ENCODE data around the gene SPRED1.

SPRED1 gene

GRCh38 chr15:38285456-38285855 lies 32.8 kb downstream of the SPRED1 start:
- DNase-seq, result no peak

GRCh38 chr15:38294126-38294525 lies 41.5 kb downstream of the SPRED1 start:
- peak in 2 of 3 donors; percentile 33 to 41 for DNase-seq

DNA sequence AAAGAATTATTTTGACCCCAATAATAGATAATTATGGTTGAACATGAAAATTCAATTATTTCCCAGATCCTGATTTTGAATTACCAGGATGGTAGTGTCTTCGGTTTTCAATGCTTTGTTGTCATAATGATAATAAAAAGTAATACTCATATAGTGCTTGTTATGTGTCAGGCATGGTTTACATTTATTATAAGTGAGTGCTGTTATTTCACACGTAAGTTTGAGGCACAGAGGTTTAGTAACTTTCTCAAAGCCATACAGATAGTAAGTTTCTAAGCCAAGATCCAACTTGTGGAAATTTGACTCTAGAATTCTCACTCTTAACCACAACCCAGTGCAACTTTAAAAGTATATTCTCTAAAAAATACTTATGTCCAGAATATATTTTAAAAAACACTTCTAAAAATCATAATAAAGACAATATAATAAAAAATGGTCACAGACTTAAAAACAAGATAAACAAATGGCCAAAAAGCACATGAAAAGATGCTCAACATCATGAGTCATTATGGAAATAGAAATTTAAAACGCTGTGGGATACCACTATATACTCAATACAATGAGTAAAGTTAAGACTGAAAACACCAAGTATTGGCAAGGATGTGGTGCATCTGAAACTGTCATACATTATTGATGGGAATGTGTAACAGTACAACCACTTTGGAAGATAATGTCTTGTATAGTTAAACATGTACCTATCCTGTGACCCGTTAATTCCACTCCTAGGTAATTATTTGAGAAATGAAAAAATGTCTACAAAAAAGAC lies 45.2 kb downstream of the SPRED1 start:
- DNase-seq, result no peak

- peak in 2 of 3 donors; percentile 37 to 44 for DNase-seq
Observed at GRCh38 chr15:38299216-38299615, 46.6 kb downstream of the SPRED1 start.

DNA sequence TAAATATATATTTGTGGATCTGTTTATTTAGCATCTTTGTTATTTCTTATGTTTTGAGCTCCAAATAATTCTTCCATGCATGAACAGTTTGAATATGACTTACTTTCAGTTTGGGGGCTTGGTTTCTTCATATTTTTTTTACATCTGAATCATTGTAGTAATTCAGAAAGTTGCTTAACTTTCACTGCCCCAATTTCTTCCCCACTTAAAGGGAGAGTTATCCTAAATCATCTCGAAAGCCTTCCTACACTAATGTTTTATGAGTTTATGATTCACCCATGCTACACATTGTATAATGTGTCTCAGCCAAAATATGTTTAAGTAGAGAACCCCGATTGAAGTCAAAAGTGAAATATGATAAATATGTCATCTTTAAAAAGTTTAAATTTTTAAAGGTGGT lies 47.8 kb downstream of the SPRED1 start:
- peak in 2 of 3 donors; percentile 37 to 49 for DNase-seq

DNA sequence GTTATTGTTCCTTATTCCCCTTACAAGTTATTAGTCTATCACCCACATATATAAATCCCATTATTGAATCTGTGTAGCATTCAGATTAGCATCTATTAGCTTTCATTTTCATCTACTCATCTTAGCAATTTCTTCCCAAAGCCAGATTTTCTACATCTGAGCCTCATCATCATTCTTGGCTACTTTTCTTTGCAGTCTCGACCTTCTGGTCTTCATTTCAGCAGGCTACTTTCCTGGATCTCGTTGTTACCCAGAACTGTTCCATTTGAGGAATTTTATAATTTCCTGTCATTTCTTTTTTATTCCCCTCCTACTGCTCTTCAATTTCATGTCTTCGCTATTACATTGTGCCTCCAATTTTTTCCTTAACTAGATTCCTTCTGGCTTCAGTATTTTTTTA lies 51.8 kb downstream of the SPRED1 start:
- no peak for DNase-seq

DNA sequence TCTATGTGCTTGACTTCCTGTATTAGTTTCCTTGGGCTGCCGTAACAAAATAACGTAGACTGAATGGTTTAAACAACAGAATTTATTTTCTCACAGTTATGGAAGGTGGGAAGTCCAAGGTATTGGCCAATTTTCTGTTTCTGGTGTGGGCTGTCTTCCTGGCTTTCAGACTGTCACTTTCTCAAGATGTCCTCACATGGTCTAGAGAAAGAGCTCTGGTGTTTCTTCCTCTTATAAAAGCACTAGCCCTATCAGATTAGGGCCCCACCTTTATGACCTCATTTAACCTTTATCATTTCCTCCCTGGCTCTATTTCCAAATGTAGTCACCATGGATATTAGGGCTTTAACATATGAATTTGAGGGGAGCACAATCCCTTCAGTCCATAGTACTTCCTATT lies 54.6 kb downstream of the SPRED1 start:
- DNase-seq, result peak; percentile 74 to 85 (median 83)

GRCh38 chr15:38307861-38308641 lies 55.4 kb downstream of the SPRED1 start:
- DNase-seq, result peak; percentile 25 to 72 (median 70)

GRCh38 chr15:38308797-38309196 lies 56.2 kb downstream of the SPRED1 start:
- DNase-seq, result peak in 1 of 3 donors; percentile 24

GRCh38 chr15:38312190-38312589 lies 59.6 kb downstream of the SPRED1 start:
- DNase-seq, result no peak

DNA sequence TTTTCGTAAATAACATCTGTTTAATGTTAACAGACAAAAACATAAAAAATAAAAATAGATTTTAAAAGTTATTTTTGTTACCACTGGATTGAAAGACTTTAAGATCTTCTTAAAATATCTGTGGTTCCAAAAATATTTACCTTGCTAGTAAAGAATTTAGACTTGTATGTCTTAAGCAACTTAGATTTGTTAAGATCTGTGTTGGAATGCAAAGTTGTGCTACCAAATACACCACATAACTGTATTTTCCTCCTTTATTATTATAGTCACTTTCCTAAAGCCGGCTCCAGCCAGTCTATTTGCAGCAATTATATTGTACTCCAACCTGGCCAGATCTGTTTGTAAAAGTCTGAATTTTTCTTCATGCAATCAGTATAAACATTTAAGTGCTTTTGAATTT lies 63.7 kb downstream of the SPRED1 start:
- DNase-seq, result no peak

DNA sequence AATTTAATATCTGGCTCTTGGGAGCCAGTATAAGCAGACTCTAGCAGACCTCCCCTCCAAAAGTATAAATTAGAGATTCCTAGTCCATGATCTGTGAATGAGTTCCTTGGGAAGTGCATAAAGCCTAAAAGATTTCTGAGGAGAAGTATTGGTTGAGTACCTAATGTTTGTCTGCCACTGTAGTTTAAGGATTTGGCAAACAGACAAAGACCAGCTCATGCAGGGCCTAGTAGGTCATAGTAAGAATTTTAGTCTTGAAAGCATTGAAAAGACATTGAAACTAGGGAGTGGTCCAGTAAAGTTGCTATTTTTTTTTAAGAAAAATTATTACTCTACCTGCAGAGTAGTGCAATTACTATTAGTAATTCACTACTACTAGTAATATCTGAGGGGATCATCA lies 67.5 kb downstream of the SPRED1 start:
- DNase-seq, result no peak

GRCh38 chr15:38320866-38321265 lies 68.2 kb downstream of the SPRED1 start:
- DNase-seq, result peak; percentile 37 to 71 (median 61)

GRCh38 chr15:38323895-38324294 lies 71.3 kb downstream of the SPRED1 start:
- no peak for DNase-seq

- peak; percentile 69 to 79 (median 75) for DNase-seq
Observed at GRCh38 chr15:38324939-38325647, 72.5 kb downstream of the SPRED1 start.

DNA sequence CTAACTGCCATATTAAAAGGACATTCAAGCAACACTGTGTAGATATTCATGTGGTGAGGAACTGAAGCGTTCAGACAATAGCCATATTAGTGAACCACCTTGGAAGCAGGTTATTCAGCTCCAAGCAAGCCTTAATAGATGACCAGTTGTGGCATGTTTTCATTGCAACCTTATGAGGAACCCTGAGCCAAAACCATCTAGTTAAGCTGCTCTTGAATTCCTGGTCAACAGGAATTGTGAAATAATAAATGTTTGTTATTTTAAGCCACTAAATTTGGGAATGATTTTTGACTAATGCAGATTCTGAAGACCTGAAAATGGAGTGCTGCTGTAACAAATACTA lies 73.0 kb downstream of the SPRED1 start:
- DNase-seq, result no peak

DNA sequence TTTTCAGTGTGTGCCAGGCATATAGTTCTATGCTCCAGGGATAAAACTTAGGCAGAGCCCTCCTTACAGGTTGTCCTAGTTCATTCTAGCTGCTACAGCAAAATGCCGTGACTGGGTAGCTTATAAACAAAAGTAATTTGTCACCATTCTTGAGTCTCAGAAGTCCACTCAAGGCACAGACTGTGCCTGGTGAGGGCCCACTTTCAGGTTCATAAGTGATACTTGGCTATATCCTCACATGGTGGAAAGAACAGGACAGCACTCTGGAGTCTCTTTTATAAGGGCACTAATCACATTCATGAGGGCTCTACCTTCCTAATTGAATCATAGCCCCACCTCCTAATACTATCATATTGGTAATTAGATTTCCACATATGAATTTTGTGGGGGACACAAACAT lies 80.1 kb downstream of the SPRED1 start:
- DNase-seq, result no peak

GRCh38 chr15:38335116-38335515 lies 82.5 kb downstream of the SPRED1 start:
- no peak for DNase-seq

- DNase-seq, result no peak
Observed at GRCh38 chr15:38344351-38344750, 91.7 kb downstream of the SPRED1 start.

GRCh38 chr15:38349251-38349650 lies 96.6 kb downstream of the SPRED1 start:
- DNase-seq, result no peak

- DNase-seq, result no peak
Observed at GRCh38 chr15:38351466-38351865, 98.8 kb downstream of the SPRED1 start.

- DNase-seq, result peak; percentile 65 to 82 (median 73)
Observed at GRCh38 chr15:38354315-38354929, 101.8 kb downstream of the SPRED1 start.

DNA sequence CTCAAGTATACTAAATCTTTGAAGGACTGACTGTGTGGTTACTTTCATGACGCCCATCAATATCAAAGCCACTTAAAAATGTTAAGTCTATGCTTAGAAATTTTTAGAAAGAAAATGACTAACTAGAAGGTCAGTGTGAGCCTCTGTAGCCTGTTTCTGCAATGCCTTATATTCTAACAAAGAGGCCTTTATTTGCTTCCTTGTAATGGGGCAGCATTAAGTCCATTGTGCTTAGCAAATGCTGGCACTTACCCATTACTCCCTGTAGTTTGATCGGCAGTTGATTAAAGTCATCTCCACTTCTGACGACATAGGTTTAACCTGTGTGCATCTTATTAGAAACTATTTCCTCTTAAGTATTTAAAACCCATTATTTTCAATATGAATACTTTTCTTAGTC lies 109.7 kb downstream of the SPRED1 start:
- DNase-seq, result no peak

All from suppressor macrophage treated with lipopolysaccharide for 1 hour (primary cell).